Measurements from ENCODE around the gene DNAI2. TPM values are rescaled to one million over a fixed set of nuclear protein-coding genes. Genes with fewer than 3 reads are reported as not detected.

DNAI2 gene
- 1 to 10 TPM; 1.4 to 1.5 TPM for total RNA-seq

GRCh38 chr17:74274060-74274708, at the start of gene DNAI2:
Gene DNAI2 (plus strand): TSS chr17:74274234. CDS start chr17:74281818, 7,584 bp downstream.

GRCh38 chr17:74325743-74326379, 51.8 kb downstream of the DNAI2 start, which contains the start of gene KIF19:
Gene KIF19 (plus strand): TSS chr17:74326226. CDS start chr17:74326350, 124 bp downstream.

DNA sequence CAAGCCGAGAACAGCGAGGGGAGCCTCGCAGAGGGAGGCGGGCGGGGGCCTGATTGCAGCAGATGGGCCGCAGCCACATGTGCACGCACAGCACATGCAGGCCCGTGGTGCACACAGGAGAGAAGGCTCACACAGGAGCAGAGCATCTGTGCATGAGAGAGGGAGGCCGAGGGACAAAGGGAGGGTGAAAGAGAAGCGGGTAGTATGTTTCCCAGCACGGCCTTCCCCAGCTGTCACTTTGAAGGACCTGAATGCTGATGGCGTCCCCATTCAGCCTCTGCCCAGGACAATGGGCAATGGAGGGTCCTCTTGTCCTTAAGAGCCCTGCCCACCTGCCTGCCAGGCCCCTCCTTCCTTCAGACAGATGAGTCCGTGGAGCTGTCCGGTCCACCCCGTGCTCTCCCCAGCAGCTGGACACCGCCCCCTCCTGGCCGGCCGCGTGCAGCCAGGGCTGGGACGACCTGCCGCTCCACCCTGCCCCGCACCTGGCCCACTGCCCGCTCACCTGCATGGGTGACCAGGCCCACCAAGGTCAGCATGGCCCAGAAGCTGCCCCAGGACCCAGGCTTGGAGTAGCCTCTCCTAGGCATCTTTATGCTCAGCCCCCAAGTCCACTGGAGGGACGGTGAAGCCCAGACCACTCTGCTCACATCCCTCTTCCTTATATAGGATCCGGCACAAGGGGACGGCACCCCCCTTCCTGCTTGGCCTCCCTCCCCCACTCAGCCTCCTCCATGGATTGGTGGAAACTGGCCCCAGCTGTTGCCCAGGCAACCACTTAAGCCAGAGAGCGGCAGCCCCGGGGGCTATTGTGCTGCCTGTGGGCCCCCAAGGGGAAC, 87.4 kb downstream of the DNAI2 start, which contains the start of gene BTBD17:
Gene BTBD17 (minus strand): TSS at position 639 of the 839 bp plus-strand sequence. CDS start 49 bp downstream, at position 590.

Other genes starting within 250 kb of the DNAI2 start
- gene RPL38, start 70.6 kb upstream of the DNAI2 start, total RNA-seq = 1,000 to 10,000 TPM; 1,337 to 1,424 TPM
- 10 to 100 TPM; 15.1 to 18.4 TPM for gene TTYH2, start 60.7 kb upstream of the DNAI2 start, total RNA-seq
- gene KIF19, start 52.0 kb downstream of the DNAI2 start, total RNA-seq = under 1 TPM; 0.72 to 0.78 TPM
- gene BTBD17, start 87.6 kb downstream of the DNAI2 start, total RNA-seq = not detected
- gene GPR142, start 93.3 kb downstream of the DNAI2 start, total RNA-seq = not detected
- gene GPRC5C, start 157.9 kb downstream of the DNAI2 start, total RNA-seq = 1 to 10 TPM in 1 of 2 experiments, under 1 TPM in 1; 0.96 to 1.2 TPM
- 10 to 100 TPM; 44.2 TPM for gene CD300A, start 192.4 kb downstream of the DNAI2 start, total RNA-seq